H4 (cell line): ENCODE data around the gene FGF13. TPM values are rescaled to one million over a fixed set of nuclear protein-coding genes. Genes with fewer than 3 reads are reported as not detected.

Experiments used
- DNase-seq: peaks from one replicate; pipeline ENCODE4 v3.0.0-alpha.2; 2015; ENCODE audit warnings: low spot score
- total RNA-seq: library from RNA; depleted of rRNA; stranded (reverse); fragments of >200 nt; shearing (Covaris generic); gene quantifications from 2 replicates; pipeline ENCODE4 v1.2.3, GENCODE V29; 2014

Gene FGF13
- total RNA-seq, 1 experiment from 2014 or later, result 15.1 TPM

- no peak for DNase-seq
Measured at GRCh38 chrX:138664016-138664415, 47.5 kb downstream of the FGF13 start.

- DNase-seq, result no peak
Measured at GRCh38 chrX:138651494-138651893, 60.0 kb downstream of the FGF13 start.

- DNase-seq, result no peak
Measured at GRCh38 chrX:138648568-138648967, 62.9 kb downstream of the FGF13 start.

- no peak for DNase-seq
Measured at GRCh38 chrX:138638996-138639395, 72.5 kb downstream of the FGF13 start.
